GM18520 (cell line): ENCODE results near the gene SEC62.
A peak's percentile ranks its signal among the peaks of the same experiment; 100 is the strongest.

Source experiments
- ATAC-seq: cut with Tn5 transposase; IDR thresholded peaks from one replicate; pipeline ENCODE4 v1.9.1; 2021; ENCODE audit not compliant: unreplicated experiment

SEC62 gene, protein sequence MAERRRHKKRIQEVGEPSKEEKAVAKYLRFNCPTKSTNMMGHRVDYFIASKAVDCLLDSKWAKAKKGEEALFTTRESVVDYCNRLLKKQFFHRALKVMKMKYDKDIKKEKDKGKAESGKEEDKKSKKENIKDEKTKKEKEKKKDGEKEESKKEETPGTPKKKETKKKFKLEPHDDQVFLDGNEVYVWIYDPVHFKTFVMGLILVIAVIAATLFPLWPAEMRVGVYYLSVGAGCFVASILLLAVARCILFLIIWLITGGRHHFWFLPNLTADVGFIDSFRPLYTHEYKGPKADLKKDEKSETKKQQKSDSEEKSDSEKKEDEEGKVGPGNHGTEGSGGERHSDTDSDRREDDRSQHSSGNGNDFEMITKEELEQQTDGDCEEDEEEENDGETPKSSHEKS

DNA sequence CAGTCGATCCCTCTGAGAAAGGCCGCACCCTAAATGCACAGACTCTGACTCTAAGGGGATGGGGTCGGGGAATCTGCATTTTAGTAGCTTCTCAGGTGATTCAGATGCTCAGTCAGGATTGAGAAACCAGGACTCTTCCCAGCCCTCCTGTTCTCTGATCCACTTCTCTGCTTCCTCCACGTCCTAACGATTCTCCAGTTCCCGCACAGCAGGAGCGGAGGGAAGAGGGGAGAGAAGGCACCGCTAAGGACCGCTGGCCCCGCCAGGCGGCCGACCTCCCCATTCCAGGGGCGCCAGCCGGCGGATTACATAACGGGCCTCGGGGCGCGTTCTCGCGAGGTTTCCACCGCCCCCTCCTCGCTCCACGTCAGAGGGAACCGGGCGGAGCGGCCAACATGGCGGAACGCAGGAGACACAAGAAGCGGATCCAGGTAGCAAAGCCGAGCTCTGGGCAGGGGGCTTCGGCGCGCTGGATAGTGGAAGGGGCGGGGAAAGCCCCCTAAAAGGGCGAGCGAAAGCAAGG is at the start of gene SEC62:
TSS of gene SEC62 (plus strand) at position 380 of the 523 bp plus-strand sequence. CDS start at position 396, 16 bp downstream.
- ATAC-seq = peak; percentile 85

DNA sequence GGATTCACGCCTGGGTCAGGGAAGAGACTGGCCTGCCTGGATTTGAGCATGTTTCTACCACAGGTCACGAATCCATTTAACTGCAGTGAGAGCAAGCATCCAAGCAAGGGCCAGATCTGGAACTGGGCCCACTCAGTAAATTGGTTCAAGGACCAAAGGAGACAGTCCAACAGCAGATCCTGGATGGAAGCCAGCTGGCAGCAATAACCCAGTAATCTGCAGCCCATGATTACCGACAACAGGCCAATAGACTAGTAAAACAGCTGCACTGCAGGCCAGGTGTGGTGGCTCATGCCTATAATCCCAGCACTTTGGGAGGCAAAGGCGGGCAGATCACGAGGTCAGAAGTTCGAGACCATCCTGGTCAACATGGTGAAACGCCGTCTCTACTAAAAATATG is 43.4 kb upstream of the SEC62 start:
- ATAC-seq = no peak

- ATAC-seq = no peak
Observed at GRCh38 chr3:169923831-169924230, 42.8 kb upstream of the SEC62 start.

DNA sequence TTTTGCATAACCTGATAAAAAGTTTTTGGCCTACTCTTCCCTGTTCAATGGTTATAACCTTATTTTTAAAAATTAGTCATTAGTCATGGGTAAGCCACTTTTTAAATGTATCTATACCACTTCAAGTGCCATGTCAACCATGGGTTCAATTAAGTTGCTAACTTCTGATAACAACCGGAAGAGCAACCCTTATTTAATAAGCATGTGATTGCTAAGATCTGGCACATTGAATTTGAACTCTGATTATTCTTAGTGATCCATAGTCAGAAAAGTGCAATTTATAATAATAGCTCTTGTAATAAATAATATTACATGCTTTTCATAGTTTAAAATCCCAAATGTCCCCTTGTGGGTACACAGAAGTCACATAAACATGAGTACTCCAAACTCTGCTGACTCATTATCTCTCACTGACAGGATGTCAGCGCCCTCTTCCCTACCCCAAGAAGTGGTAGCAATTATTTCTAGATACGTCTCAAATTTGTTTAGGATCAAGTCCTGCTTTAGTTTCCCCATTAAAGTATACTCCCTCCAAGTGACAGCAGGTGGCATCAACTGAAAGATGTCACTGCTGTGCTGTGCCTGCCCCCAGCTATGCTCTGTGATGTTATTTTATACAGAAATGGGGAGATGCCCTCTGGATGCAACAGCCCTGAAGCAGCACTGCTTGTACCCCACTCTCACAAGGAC is 36.6 kb upstream of the SEC62 start:
- no peak for ATAC-seq

GRCh38 chr3:169930843-169931242 is 35.8 kb upstream of the SEC62 start:
- ATAC-seq = no peak

GRCh38 chr3:169931747-169932520 is 34.7 kb upstream of the SEC62 start:
- peak; percentile 90 for ATAC-seq

DNA sequence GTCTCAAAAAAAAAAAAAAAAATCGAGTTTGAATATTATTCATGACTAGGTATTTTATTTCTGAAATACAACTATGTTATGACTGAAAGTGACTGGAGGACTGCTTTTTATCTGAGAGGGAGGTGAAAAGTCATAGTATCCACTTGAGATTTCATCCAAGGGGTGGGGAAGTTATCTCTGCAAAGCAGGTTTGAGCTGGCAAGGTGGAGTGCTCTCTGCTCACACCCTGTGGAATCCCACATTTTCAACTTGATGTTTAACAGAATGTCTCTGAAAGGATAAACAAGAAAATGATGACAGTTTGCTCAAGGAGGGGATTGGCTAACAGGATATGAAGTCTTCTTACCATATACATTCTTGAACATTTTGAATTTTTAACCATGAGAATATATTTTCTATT is 27.3 kb upstream of the SEC62 start:
- no peak for ATAC-seq

- no peak for ATAC-seq
Observed at GRCh38 chr3:169939751-169940150, 26.9 kb upstream of the SEC62 start.

- ATAC-seq = peak; percentile 58
Observed at GRCh38 chr3:169940470-169941181, 26.0 kb upstream of the SEC62 start.

DNA sequence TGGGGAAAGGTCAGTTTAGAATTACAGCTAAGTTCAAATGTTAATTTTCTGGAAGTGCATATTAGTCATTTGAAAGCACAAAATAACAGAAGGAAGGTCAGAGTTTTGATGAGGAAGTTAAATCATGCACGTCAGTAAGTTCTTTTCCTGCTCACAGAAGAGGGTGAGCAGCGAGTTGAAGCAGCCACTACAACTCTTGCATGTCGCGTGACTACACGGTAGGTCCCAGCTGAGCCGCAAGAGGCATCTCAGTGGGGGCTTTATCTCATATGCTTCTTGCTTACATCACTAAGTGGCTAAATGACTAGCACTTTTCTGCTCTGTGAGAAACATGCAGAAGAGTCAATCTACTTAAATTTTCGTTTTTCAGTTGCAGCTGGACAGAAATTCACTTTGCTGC is 21.3 kb upstream of the SEC62 start:
- peak; percentile 86 for ATAC-seq

DNA sequence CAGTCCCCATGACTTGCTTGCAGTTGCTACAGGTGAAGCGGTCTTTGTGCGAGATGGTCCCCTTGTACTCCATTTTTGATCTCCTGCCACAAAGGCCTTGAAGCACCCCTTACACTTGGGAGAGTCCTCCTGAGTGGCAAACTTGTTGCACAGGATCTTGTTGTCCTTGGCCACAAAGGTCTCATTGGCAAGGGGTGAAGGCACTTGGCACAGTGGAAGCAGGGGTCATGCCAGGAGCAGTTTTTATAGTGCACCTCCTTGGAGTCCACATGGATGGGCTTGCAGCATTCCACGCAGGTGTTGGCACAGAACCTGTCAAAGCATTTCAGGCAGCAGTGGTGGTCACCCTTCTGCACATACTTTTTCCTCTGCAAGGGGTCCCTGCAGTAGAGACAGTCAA is 20.3 kb upstream of the SEC62 start:
- no peak for ATAC-seq

GRCh38 chr3:169948559-169949448 is 17.8 kb upstream of the SEC62 start:
- no peak for ATAC-seq

DNA sequence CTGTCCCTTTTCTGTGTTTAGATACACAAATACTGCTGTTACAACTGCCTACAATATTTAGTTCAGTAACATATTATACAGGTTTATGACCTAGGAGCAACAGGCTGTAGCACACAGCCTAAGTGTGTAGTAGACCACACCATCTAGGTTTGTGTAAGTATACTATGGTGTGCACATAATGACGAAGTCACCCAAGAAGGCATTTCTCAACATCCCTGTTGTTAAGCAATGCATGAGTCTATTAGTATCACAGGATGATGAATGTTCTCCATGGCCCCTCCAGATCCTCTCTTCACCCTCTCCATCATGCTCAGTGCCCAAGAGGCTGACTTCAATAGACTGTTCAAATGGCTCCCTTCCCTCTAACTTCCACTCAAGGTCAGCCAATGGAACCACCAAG is 14.6 kb upstream of the SEC62 start:
- ATAC-seq = no peak

- peak; percentile 14 for ATAC-seq
Observed at GRCh38 chr3:169953462-169954141, 13.0 kb upstream of the SEC62 start.

- ATAC-seq = peak; percentile 72
Observed at GRCh38 chr3:169954142-169954756, 12.4 kb upstream of the SEC62 start.

GRCh38 chr3:169955406-169955805 is 11.2 kb upstream of the SEC62 start:
- no peak for ATAC-seq

- ATAC-seq = no peak
Observed at GRCh38 chr3:169964176-169964575, 2.4 kb upstream of the SEC62 start.

GRCh38 chr3:169965562-169966427 is 812 bp upstream of the SEC62 start:
- ATAC-seq = peak; percentile 9
